Tibial artery (tissue), 4 donors: ENCODE results near the gene SUGCT.
A peak's percentile ranks its signal among the peaks of the same experiment; 100 is the strongest.

Source experiments
- DNase-seq, 2 donors: peaks; one replicate each; pipeline ENCODE4 v3.0.0-alpha.2; 2019
- H3K27ac ChIP-seq, 2 donors: fragments of 200-600 bp; sonication (generic) in 1 of 2; 1 replicate in 1 of 2; 2 replicates in 1 of 2; pipeline ENCODE4 v1.5.1; 2018 to 2019; ENCODE audit warnings: mild to moderate bottlenecking in 1 of 2
- H3K27me3 ChIP-seq, 2 donors: fragments of 200-600 bp; sonication (generic) in 1 of 2; one replicate each; pipeline versions ENCODE4 v1.5.1 to v1.6.0; 2016 to 2019
- H3K36me3 ChIP-seq, 3 donors: fragments of 200-600 bp; sonication (generic) in 2 of 3; one replicate each; pipeline ENCODE4 v1.5.1; 2016 to 2019; ENCODE audit warnings: mild to moderate bottlenecking in 2 of 3
- H3K4me1 ChIP-seq, 4 donors: fragments of 200-600 bp; sonication (generic) in 2 of 4; 1 replicate in 3 of 4; 2 replicates in 1 of 4; pipeline ENCODE4 v1.5.1; 2016 to 2019
- H3K4me3 ChIP-seq, 2 donors: fragments of 200-600 bp; sonication (generic) in 1 of 2; 1 replicate in 1 of 2; 2 replicates in 1 of 2; pipeline ENCODE4 v1.5.1; 2018 to 2019; ENCODE audit warnings: mild to moderate bottlenecking in 2 of 2
- H3K9me3 ChIP-seq, 3 donors: fragments of 200-600 bp; sonication (generic) in 1 of 3; one replicate each; pipeline ENCODE4 v1.5.1; 2016 to 2019
- CTCF ChIP-seq, 2 experiments: fragments of 200-600 bp in 1 of 2; fragments of 450-650 bp in 1 of 2; IDR thresholded peaks; one replicate each; pipeline ENCODE4 v1.5.1; 2017 to 2019; ENCODE audit warnings: antibody characterized with exemption in 2 of 2, mild to moderate bottlenecking in 1 of 2, moderate library complexity in 1 of 2
- intact Hi-C: fragments of 100-400 bp; cut with DNase I; formaldehyde crosslinking; loops from one replicate; pipeline ENCODE4 v1.15.0; 2023; ENCODE audit warnings: low total_unique reads

The SUGCT gene

GRCh38 chr7:40850017-40850416 lies 715.2 kb downstream of the SUGCT start:
- Histone ChIP-seq H3K4me3 (no peak overlapping the region), H3K36me3 (no peaks in the 10 kb centered on the region), H3K9me3 (no peaks in the 10 kb centered on the region), H3K27ac (peak overlapping the region; percentile 32 to 40), H3K4me1 (peaks cover 0 to 58% (median 3%) of the 10 kb centered on the region in 4 donors), H3K27me3 (no peaks in the 10 kb centered on the region)
- intact Hi-C loops, result no loop called here
- no peak for DNase-seq
- no peak for TF ChIP-seq CTCF (IDR thresholded peaks at IDR 0.05)

GRCh38 chr7:40851001-40851400 lies 716.2 kb downstream of the SUGCT start:
- intact Hi-C loops, result no loop called here
- no peak overlapping the region for H3K4me3 ChIP-seq

GRCh38 chr7:40859076-40859475 lies 724.3 kb downstream of the SUGCT start:
- H3K4me3 ChIP-seq, result no peak overlapping the region
- H3K27me3 ChIP-seq, result no peaks in the 10 kb centered on the region
- intact Hi-C loops, result no loop called here
- no peak overlapping the region for H3K27ac ChIP-seq
- no peak for TF ChIP-seq CTCF (IDR thresholded peaks at IDR 0.05)
- peaks cover 0 to 10% (median 0%) of the 10 kb centered on the region in 4 donors for H3K4me1 ChIP-seq
- H3K9me3 ChIP-seq, result no peaks in the 10 kb centered on the region
- no peaks in the 10 kb centered on the region for H3K36me3 ChIP-seq
- no peak for DNase-seq

More at GRCh38 chr7:40851001-40851400, 716.2 kb downstream of the SUGCT start:
- H3K27me3 ChIP-seq, result no peaks in the 10 kb centered on the region
- TF ChIP-seq CTCF (IDR thresholded peaks at IDR 0.05), result no peak
- H3K36me3 ChIP-seq, result no peaks in the 10 kb centered on the region
- H3K27ac ChIP-seq, result no peak overlapping the region
- H3K4me1 ChIP-seq, result peaks cover 0 to 51% (median 1%) of the 10 kb centered on the region in 4 donors
- H3K9me3 ChIP-seq, result no peaks in the 10 kb centered on the region
- no peak for DNase-seq

DNA sequence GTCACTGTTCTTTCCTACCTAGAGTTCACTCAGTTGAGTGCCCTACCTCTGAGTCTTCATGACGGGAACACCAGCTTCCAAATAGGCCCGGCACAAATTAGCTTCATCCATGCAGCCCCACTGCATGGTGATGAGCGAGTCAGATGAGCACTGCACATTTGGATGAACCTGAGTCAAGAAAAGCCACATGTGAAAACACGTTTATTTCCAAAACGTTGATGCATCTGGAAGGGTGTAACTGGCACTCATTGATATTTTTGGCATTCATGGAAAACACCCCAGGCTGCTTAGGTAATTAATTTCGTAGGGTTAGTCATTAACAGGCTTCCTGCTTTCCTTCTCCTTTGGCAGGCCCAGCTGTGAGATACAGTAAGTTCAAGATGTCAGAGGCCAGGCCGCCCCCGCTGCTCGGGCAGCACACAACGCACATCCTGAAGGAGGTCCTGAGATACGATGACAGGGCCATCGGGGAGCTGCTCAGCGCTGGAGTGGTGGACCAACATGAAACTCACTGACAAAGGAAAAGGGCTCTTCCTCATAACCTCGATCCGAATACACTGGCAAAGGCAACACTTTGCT lies 725.2 kb downstream of the SUGCT start:
- TF ChIP-seq CTCF (IDR thresholded peaks at IDR 0.05), result no peak
- no peak for DNase-seq
- intact Hi-C loops, result no loop called here
- peaks cover 0 to 2% (median 0%) of the 10 kb centered on the region in 4 donors for H3K4me1 ChIP-seq
- H3K27ac ChIP-seq, result no peak overlapping the region
- H3K9me3 ChIP-seq, result no peaks in the 10 kb centered on the region
- no peaks in the 10 kb centered on the region for H3K36me3 ChIP-seq
- H3K4me3 ChIP-seq, result no peak overlapping the region
- no peaks in the 10 kb centered on the region for H3K27me3 ChIP-seq

DNA sequence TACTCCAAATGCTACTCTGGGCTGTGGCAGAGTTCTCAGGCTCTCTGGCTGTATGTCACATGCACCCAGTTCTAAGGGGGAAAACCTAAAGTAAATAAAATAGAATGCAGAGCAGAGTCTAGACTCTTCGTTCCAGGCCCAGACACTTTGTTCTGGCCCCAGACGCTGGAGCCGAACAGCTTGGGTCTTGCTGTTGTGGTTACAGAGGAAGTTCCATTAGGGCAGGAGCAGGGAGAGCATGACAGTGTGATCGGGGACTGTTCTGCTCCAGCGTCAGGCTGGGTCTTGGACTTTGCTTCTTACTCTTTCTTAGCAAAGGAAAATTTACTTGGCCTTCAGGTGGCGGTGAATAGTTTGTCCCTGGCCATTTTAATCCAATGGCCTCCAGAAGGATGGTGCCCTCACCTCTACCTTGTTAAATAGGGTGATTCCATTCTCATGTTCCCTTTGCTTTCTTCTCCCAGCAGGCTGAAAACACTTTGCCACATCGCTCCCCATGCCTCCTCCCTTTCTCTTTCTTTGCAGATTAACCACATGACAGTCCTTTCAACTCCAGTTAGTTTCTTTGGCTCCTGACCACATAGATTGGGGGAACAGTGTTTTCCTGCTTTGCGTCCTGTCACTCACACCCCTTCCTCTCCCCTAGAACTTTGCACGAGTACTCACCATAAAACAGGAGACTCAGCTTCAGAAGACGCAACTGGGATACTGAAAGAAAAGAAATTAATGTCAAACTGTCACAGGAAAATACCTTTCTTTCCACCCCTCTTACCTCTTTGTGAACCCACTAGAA lies 730.8 kb downstream of the SUGCT start:
- peaks cover 0 to 13% (median 0%) of the 10 kb centered on the region in 4 donors for H3K4me1 ChIP-seq
- H3K27ac ChIP-seq, result peak overlapping the region; percentile 41 to 56
- H3K36me3 ChIP-seq, result no peaks in the 10 kb centered on the region
- H3K9me3 ChIP-seq, result peaks cover 0 to 12% (median 3%) of the 10 kb centered on the region in 3 donors
- H3K27me3 ChIP-seq, result no peaks in the 10 kb centered on the region
- DNase-seq, result no peak
- no peak overlapping the region for H3K4me3 ChIP-seq
- intact Hi-C loops, result no loop called here
- TF ChIP-seq CTCF (IDR thresholded peaks at IDR 0.05), result no peak
